CD4-positive, alpha-beta T cell treated with Interleukin-6 for 4 hours (primary cell): Measurements from ENCODE around the gene TUBA1B.
A peak's percentile ranks its signal among the peaks of the same experiment; 100 is the strongest.

Experiments used
- DNase-seq: peaks from one replicate; pipeline ENCODE4 v3.0.0-alpha.2; 2020; ENCODE audit warnings: mixed read lengths

The TUBA1B gene

DNA sequence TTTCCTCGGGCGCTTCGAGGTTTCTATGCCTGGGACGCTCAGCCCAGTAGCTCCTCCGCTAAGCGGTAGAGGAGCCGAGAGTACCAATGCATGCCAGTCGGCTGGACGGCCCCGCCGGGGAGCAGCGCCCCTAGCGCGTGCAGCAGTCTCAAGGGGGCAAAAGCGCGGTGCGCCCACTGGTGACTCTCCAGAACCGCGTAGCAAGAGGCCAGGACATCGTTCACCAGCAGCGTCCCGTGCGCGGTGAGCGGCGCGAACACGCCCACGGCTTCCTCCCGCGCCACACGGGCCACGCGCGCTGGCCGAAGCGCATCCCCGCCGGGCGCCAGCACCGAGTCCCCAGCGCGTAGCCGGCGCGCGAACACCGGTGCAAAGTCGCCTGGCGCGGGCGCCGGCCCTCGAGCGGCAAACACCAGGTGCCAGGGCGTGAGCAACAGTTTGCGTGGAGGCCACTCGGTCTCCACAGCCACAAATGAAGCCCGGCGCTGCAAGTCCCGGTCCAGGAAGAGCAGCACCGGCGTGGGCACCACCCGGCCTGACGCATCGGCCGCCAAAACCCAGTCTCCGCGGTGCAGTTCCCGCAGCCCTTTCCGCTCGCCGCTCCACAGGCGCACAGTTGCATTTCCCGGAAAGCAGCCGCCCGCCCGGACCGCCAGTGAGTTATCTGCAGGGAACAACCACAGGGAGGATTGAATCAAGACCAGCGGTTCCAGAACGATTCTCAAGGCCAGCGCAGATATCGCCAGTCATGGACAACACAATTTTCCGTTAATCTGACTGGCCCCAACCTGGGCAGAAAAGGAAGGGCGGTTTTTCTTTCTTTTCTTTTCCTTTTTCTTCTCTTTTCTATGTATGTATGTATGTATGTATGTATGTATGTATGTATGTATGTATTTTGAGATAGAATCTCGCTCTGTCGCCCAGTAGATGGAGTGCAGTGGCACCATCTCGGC lies 41.1 kb downstream of the TUBA1B start:
- DNase-seq: peak; percentile 45

- DNase-seq: no peak
Measured at GRCh38 chr12:49088932-49089330, 42.3 kb downstream of the TUBA1B start.

DNA sequence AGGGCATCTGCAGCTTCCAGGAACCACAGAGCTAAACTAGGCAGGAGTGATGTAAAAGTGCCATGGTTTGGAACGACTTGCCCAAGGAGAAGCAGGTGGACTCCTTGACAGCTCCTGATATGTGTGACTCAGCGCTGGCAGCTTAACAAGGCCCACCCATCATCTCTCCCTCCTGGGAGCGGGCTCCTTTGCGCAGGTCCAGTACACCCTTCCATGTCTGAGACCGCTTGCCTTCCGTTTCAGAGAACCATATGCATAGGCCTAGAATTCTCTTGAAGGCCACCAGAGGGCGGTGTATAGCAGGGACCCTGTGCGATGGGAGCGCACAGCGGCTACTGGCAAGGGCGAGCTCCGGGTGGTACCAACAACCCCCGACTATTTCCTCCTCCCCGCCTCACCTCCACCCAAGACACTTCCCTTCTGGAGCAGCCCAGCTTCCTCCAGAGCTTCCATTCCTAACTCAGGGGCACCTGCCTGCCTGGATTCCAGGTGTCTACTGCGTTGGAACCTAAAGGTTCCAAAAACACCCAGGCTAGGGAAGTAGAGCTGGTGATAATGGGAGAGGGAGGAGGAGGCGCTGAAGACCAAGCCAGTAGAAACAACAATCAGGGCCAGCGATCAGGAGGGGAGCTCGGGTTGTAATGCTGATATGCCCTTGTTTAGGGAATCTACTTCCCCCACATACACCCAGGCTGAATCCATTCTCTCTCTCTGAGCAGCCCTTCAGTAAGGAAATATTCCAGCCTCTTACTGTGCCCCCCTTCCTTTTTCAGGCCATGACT lies 42.9 kb downstream of the TUBA1B start:
- peak; percentile 84 for DNase-seq

DNA sequence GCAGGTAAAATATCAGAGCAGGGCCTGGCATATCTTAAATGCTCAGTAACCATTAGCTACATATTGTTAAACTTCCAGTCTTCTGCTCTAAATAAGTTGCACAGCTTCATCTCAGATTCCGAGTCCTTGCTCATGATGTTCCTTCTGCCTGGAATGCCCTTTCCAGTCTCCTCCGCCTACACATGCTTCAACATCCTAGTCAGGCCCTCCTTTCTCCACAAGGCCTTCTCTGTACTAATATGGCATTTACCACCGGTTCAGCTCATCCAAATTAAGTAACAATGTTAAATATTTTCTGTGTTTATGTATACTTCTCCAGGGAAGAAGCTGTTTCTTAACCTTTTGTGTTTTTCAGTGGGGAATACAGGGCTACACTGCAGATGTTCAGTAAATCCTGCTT lies 45.1 kb downstream of the TUBA1B start:
- DNase-seq: no peak

- no peak for DNase-seq
Measured at GRCh38 chr12:49084438-49084837, 46.8 kb downstream of the TUBA1B start.

- DNase-seq: no peak
Measured at GRCh38 chr12:49079793-49080192, 51.4 kb downstream of the TUBA1B start.
